B cell (primary cell): ENCODE measurements around the gene EGFLAM.

Experiments
- CTCF ChIP-seq: fragments of 200-600 bp; IDR thresholded peaks from one replicate; pipeline ENCODE4 v1.8.0; 2022; ENCODE audit warnings: antibody characterized with exemption, mild to moderate bottlenecking
- EZH2 ChIP-seq: IDR thresholded peaks from 2 replicates; pipeline ENCODE4 v1.6.1; 2012; ENCODE audit warnings: borderline replicate concordance, low read depth, mild to moderate bottlenecking, moderate library complexity, low read length; ENCODE audit not compliant: insufficient read depth, poor library complexity, severe bottlenecking

GRCh38 chr5:38258042-38258318 is 379 bp upstream of the EGFLAM start:
- TF ChIP-seq CTCF (no peak), EZH2 (no peak)
